HCEC 1CT (cell line): ENCODE results near the gene GPAT2.
"Not testable (repeated sequence)": the region's sequence is repeated elsewhere in the genome, so short reads cannot be mapped to it uniquely, and the experiment has no call there.

ENCODE experiments used
- DNase-seq: peaks from one replicate; pipeline ENCODE4 v3.0.0-alpha.2; 2017

Gene GPAT2

DNA sequence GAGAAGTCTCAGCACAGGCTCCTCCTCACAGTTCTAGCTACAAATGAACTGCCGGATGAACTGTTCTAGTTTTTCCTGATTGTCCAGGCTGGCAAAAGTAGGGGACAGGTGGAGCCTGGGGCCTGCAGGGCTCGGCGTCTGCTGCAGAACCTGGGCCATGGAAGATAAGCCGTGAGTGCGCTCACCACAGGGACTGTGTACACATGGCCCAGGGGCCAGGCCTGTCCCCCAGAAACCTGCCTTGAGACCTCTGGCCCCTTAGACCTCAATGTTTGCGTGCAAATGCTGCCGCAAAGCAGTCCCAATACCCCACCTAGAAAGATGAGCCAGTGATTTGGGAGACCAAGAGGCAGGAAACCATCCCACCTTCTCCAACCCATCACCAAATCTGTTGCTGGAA, 12.6 kb downstream of the GPAT2 start:
- not testable (repeated sequence) for DNase-seq

DNA sequence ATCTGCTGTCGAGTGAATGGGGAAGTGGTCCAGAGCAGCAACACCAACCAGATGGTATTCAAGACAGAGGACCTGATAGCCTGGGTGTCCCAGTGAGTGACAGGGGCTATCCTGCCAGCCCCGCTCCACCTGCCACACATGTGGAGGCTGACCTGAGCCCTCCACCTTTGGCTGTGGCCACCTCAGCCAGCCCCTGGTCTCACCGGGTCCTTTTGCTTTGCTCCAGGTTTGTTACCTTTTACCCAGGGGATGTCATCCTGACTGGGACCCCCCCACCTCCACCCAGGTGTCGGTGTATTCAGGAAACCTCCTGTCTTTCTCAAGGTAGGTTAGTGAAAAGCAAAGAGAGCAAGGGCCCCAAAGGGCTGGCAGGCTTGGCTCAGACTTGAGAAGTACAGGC, 13.6 kb downstream of the GPAT2 start:
- not testable (repeated sequence) for DNase-seq

DNA sequence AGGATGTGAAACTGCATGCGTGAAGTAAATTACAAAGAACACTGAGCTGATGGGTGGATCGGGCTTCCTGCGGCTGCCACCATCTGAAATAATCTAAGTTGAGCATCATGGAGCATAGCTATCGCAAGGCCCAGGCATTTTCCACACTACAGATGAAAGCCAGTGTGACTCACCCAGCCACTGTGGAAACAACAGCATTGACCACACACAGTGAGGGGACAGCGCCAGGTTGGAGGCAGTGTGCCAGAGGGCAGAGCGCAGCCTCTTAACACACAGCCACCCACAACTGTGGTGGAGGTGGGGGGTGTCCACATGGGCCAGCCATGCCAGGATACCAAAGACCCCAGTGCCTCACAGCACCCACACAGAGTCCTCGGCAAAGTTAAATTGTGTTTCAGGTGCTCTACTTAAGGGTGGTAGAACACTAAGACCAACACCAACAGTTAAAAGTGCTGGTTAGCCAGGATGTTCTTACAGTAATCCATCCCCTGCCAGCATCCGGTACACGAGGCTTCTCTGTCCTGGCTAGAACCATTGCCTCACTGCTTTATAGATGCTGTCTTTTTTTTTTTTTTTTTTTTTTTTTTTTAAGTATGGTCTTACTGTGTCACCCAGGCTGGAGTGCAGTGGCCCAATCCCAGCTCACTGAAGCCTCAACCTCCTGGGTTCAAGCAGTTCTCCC, 14.7 kb downstream of the GPAT2 start:
- DNase-seq, result not testable (repeated sequence)

- not testable (repeated sequence) for DNase-seq
These were observed 18.4 kb downstream of the GPAT2 start for GRCh38 chr2:96016321-96016720.

- DNase-seq, result not testable (repeated sequence)
These were observed 21.9 kb downstream of the GPAT2 start for GRCh38 chr2:96012792-96013264.

GRCh38 chr2:96012086-96012791, 22.5 kb downstream of the GPAT2 start:
- not testable (repeated sequence) for DNase-seq

DNA sequence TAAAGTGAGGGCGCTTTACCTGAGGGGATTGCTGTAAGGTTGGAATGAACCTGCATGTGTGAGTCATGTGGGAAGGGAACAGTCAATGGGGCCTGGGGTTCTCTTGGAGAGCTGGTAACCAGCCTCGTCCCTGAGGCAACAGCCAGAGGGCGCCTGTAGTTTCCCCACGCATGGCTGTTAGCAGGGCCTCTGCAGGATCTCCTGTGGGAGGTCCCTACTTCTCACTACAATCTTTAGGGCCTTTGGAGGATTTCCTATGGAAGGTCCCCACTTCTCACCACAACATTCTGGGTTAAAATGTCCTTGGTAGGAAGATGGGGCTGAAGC, 23.6 kb downstream of the GPAT2 start:
- peak; percentile 34 for DNase-seq

DNA sequence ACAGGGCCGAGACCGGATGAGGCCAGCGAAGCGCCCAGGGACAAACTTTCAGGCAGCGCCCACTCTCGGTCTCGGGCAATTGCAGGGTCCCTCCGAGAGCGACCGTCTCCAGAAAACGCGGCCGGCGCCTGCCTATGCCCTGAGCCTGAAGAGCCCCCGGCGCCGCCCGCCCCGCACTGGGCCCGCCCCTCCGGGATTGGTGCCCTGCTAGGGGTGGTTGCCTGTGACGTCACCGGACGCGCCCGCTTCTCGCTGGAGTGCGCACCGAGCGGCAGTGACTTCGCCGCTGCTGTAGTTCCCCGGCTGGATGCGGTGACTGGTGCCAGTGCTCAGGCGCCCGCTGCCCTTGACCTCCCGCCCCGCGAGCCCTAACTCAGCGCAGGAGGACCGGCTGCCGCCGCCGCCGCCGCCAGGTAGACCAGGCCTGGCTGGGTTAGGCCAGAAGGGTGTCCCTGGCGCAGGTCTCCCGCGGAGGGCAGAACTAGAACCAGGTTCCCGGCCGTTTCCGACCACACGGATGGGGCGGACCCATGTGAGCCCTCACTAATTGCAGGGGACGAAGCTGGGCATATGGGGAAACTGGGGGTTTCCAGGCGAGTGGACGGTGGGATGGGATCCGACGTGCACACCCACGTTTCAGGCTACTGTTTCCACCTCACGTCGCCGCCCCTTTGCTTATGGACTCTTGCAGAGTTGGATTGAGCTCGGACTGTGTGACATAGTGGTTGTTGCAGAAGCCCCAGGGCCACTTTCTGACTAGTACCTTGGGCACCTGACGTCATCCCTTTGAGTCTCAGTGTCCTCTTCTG, 24.2 kb downstream of the GPAT2 start:
- DNase-seq, result peak; percentile 64

DNA sequence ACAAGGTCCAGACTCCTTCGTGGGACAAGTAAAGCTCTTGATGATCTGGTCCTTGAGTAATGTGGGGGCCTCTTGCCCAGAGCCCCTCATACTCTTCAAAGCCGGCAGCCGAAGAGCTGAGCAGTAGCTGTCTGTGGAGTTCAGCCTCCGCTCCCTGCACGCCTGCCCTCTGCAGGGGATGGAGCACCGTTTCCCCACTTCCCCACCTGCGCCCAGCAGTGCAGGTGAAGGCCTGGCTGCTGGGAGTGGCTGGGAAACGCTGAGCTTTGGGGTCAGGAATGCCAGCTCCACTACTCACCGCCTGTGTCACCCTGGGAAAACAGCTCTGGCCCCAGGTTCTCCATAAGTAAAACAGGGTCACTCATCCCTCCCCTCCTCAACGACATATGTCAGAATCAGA, 24.9 kb downstream of the GPAT2 start:
- not testable (repeated sequence) for DNase-seq

- DNase-seq, result not testable (repeated sequence)
These were observed 26.7 kb downstream of the GPAT2 start for GRCh38 chr2:96008051-96008450.

GRCh38 chr2:96006248-96006647, 28.5 kb downstream of the GPAT2 start:
- DNase-seq, result not testable (repeated sequence)

DNA sequence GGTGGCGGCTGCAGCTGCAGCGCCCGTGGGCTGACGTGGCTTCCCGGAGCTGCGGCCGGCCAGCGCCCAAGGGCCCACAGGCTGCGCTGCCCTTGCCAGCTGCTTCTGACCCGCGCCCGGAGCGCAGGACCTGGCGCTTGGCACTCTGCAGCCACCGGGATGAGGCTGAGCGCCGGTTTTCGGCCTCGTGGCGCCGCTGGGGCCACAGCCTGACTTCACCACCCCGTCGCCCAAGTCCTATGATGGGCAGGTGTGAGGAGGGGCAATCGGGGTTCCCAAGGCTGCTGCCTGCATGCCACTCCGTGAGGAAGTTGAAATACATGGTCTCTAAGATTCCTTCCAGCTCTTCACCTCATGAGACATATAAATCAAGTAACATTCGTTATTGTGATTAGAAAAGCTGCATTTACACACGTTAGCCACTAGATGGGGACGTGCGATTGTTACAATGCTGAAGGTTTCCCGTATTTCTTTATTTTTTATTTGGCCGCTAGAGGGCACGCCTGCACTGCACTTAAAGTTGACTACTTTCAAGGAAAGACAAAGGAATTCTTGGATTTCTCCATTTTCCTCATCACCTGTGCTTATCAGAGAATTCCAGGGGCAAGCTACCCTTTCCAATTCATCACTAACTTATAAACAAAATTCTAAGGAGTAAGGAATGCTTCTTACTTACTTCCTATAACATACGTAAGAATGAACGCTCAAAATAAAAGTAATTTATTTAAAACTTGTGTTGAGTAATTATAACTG, 42.0 kb downstream of the GPAT2 start:
- peak; percentile 39 for DNase-seq

- not testable (repeated sequence) for DNase-seq
These were observed 42.6 kb downstream of the GPAT2 start for GRCh38 chr2:95992102-95992501.

- peak; percentile 12 for DNase-seq
These were observed 43.2 kb downstream of the GPAT2 start, which contains the start of gene ANKRD36C for GRCh38 chr2:95991351-95992094. ANKRD36C (minus strand) TSS chr2:95991824; CDS start chr2:95991708, 116 bp downstream.

DNA sequence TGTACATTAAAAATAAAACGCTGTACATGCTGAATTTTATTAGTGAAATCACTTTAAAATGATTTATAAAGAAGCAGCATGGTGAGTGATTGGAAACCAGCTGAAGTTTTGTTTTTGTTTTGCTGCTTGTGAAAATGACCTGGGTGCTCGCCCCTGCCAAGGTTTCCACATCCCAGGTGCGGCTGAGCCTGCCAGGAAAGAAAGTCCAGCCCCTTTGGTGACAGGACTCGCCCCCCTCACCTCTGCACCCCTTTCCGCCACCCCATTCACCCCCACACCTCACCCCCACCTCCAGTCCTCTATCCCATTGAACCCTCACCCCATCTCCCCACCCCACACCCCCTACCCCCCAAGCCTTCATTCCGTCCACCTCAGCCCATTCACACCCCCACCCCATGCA, 43.8 kb downstream of the GPAT2 start:
- not testable (repeated sequence) for DNase-seq
